Panc1 (cell line): ENCODE measurements around the gene NUP98. TPM values are rescaled to one million over a fixed set of nuclear protein-coding genes. Genes with fewer than 3 reads are reported as not detected.
"Not testable (repeated sequence)": the region's sequence is repeated elsewhere in the genome, so short reads cannot be mapped to it uniquely, and the experiment has no call there.

ENCODE experiments used
- ATAC-seq: fragments of 200-7000 bp; cut with Tn5 transposase; 2 replicates; pipeline ENCODE4 v1.9.1; 2020; ENCODE audit warnings: mild to moderate bottlenecking, moderate library complexity
- BruUV-seq: library from RNA; stranded (reverse); fragments of 400-500 nt; replicated peaks from 2 replicates; lab custom pipeline; 2021; lab: Mats Ljungman, UMichigan
- CTCF ChIA-PET: fragments of 300-600 bp; sonication (Branson Sonifier 250); formaldehyde crosslinking; loops from one replicate; lab custom pipeline; 2022; ENCODE audit warnings: antibody characterized with exemption; lab: Charles Lee
- POLR2A ChIA-PET: fragments of 300-600 bp; sonication (Branson Sonifier 250); formaldehyde crosslinking; loops from one replicate; lab custom pipeline; 2022; ENCODE audit warnings: antibody characterized with exemption; lab: Charles Lee
- DNase-seq: peaks from one replicate; pipeline ENCODE4 v3.0.0-alpha.2; 2010; ENCODE audit warnings: low read depth, low spot score
- H3K27ac ChIP-seq: 2 replicates; pipeline ENCODE4 v1.5.1; 2011; ENCODE audit warnings: mild to moderate bottlenecking, low read length, inconsistent platforms
- H3K27me3 ChIP-seq: fragments of 200-500 bp; sonication (Bioruptor generic); 2 replicates; pipeline ENCODE4 v1.6.0; 2014; ENCODE audit warnings: low read length, inconsistent platforms; ENCODE audit not compliant: control insufficient read depth, insufficient read depth
- H3K36me3 ChIP-seq: fragments of 200-500 bp; sonication (Bioruptor generic); 2 replicates; pipeline ENCODE4 v1.5.1; 2014; ENCODE audit warnings: inconsistent platforms, mild to moderate bottlenecking, low read length, moderate library complexity; ENCODE audit not compliant: control insufficient read depth, insufficient read depth
- H3K4me1 ChIP-seq: 2 replicates; pipeline ENCODE4 v1.5.1; 2011; ENCODE audit warnings: inconsistent platforms, mild to moderate bottlenecking, low read length, moderate library complexity; ENCODE audit not compliant: control insufficient read depth, insufficient read depth
- H3K4me3 ChIP-seq, 2 experiments: 2 replicates each; pipeline ENCODE4 v1.5.1; 2011 to 2012; ENCODE audit warnings: low read depth in 2 of 2, low read length in 2 of 2, mild to moderate bottlenecking in 2 of 2, inconsistent platforms in 1 of 2, moderate library complexity in 1 of 2
- H3K9me3 ChIP-seq: fragments of 200-500 bp; sonication (Bioruptor generic); 2 replicates; pipeline ENCODE4 v1.5.1; 2014; ENCODE audit warnings: low read depth, mild to moderate bottlenecking, inconsistent platforms, low read length, moderate library complexity; ENCODE audit not compliant: control insufficient read depth, insufficient read depth
- CTCF ChIP-seq: fragments of 450-650 bp; IDR thresholded peaks from 2 replicates; pipeline ENCODE4 v1.5.1; 2017; ENCODE audit warnings: mild to moderate bottlenecking
- POLR2AphosphoS5 ChIP-seq: IDR thresholded peaks from 2 replicates; pipeline ENCODE4 v1.6.1; 2012; ENCODE audit warnings: mild to moderate bottlenecking, low read depth, low read length, moderate library complexity
- REST ChIP-seq, 2 experiments: IDR thresholded peaks; 2 replicates each; pipeline ENCODE4 v1.6.1; 2011 to 2012; ENCODE audit warnings: low read depth in 2 of 2, control low read depth in 1 of 2, low read length in 1 of 2, mild to moderate bottlenecking in 1 of 2, moderate library complexity in 1 of 2; ENCODE audit not compliant: insufficient read depth in 1 of 2
- SIN3A ChIP-seq: IDR thresholded peaks from 2 replicates; pipeline ENCODE4 v1.6.1; 2012; ENCODE audit warnings: low read depth, mild to moderate bottlenecking, low read length, moderate library complexity, borderline replicate concordance; ENCODE audit not compliant: insufficient read depth
- TCF7L2 ChIP-seq: IDR thresholded peaks from 2 replicates; pipeline ENCODE4 v1.6.1; 2011; ENCODE audit warnings: mild to moderate bottlenecking, low read depth, low read length, inconsistent platforms
- in situ Hi-C: cut with HindIII; loops from 2 replicates; pipeline ENCODE4 v1.10.0; 2016; ENCODE audit warnings: low sequenced_read_pairs, low pct_unique_long_range_greater_than_20kb
- intact Hi-C: fragments of 100-400 bp; cut with micrococcal nuclease; formaldehyde crosslinking; loops from one replicate; pipeline ENCODE4 v1.10.0; 2022; ENCODE audit not compliant: unreplicated experiment
- total RNA-seq: library from RNA; stranded (reverse); gene quantifications from one replicate; pipeline ENCODE4 v1.2.1, GENCODE V29; 2021; ENCODE audit not compliant: unreplicated experiment

NUP98 gene
- total RNA-seq, 1 experiment from 2014 or later, result 244 TPM

GRCh38 chr11:3659595-3660515, 137.5 kb downstream of the NUP98 start:
- intact Hi-C loops, result no loop called here
- POLR2A ChIA-PET, result no interaction called here
- Histone ChIP-seq H3K4me3 (no peak overlapping the region), H3K9me3 (no peaks in the 10 kb centered on the region), H3K36me3 (no peaks in the 10 kb centered on the region), H3K4me1 (no peaks in the 10 kb centered on the region), H3K27me3 (peaks cover 13% of the 10 kb centered on the region), H3K27ac (no peak overlapping the region)
- in situ Hi-C loops, result no loop called here
- ATAC-seq (no peak), DNase-seq (no peak)
- TF ChIP-seq SIN3A (no peak), REST (IDR thresholded peaks at IDR 0.05; ENCODE audit: insufficient read depth in 1 of 2, low read depth in 2 of 2, low read length in 1 of 2) (no peak), TCF7L2 (no peak), CTCF (no peak), POLR2AphosphoS5 (no peak)
- no TSS peak for BruUV-seq
- CTCF ChIA-PET, result no interaction called here

DNA sequence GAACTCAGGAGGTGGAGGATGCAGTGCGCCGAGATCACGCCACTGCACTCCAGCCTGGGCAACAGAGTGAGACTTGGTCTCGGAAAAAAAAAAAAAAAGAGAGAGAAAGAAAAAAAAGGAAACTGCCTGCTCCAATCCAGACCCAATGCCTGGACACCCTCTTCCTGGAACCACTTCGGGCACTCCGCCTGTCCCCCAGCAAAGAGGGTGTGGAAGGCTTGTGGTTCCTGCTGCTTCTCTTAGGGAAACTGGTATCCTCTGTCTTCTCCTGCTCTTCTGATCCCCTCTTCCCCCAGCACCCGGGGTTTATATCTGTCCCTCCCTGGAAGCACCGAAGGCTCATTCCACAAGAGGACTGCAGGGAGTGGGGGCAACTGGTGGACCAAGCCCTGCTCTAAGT, 139.1 kb downstream of the NUP98 start:
- TF ChIP-seq REST (IDR thresholded peaks at IDR 0.05; ENCODE audit: insufficient read depth in 1 of 2, low read depth in 2 of 2, low read length in 1 of 2), result no peak
- no peak for TF ChIP-seq TCF7L2
- no peak for TF ChIP-seq POLR2AphosphoS5
- no peak for TF ChIP-seq SIN3A
- TF ChIP-seq CTCF, result no peak
- BruUV-seq, result no TSS peak
- Histone ChIP-seq H3K4me1 (no peaks in the 10 kb centered on the region), H3K27me3 (peaks cover 15% of the 10 kb centered on the region), H3K36me3 (no peaks in the 10 kb centered on the region), H3K27ac (no peak overlapping the region), H3K9me3 (no peaks in the 10 kb centered on the region), H3K4me3 (no peak overlapping the region)
- in situ Hi-C loops (no loop called here), intact Hi-C loops (no loop called here)
- DNase-seq (no peak), ATAC-seq (peak; percentile 10; the same call in 1 of the 2 replicates)
- POLR2A ChIA-PET, result interaction anchor here (0.7 kb wide), 2 partner anchors 144 to 416 kb away, joined by 7 to 16 read pairs; no protein-coding TSS in a partner anchor
- CTCF ChIA-PET, result interaction anchor here (0.6 kb wide), 1 partner anchor 44 kb away, joined by 5 read pairs; no protein-coding TSS in a partner anchor

DNA sequence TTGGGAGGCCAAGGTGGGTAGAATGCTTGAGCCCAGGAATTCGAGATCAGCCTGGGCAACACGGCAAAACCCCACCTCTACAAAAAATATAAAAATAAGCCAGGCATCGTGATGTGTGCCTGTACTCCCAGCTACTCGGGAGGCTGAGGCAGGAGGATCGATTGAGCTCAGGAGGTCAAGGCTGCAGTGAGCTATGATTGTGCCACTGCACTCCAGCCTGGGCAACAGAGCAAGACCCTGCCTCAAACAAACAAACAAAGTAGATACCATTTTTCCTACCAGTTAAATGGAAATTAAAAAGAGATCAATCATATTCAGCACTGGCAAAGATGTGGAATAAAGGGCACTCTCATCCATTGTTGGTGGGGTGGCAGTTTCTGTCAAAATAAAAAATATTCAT, 140.0 kb downstream of the NUP98 start:
- H3K36me3 ChIP-seq, BruUV-seq, H3K4me1 ChIP-seq, H3K27ac ChIP-seq, in situ Hi-C loops, intact Hi-C loops, DNase-seq, H3K9me3 ChIP-seq, H3K4me3 ChIP-seq, ATAC-seq: not testable (repeated sequence)
- CTCF ChIA-PET, result interaction anchor here (0.6 kb wide), 1 partner anchor 45 kb away, joined by 5 read pairs; no protein-coding TSS in a partner anchor
- peaks cover 15% of the 10 kb centered on the region for H3K27me3 ChIP-seq
- POLR2A ChIA-PET, result interaction anchor here (0.7 kb wide), 1 partner anchor 143 kb away, joined by 16 read pairs; no protein-coding TSS in a partner anchor
